ENCODE results near the gene GPR15.

Gene GPR15

DNA sequence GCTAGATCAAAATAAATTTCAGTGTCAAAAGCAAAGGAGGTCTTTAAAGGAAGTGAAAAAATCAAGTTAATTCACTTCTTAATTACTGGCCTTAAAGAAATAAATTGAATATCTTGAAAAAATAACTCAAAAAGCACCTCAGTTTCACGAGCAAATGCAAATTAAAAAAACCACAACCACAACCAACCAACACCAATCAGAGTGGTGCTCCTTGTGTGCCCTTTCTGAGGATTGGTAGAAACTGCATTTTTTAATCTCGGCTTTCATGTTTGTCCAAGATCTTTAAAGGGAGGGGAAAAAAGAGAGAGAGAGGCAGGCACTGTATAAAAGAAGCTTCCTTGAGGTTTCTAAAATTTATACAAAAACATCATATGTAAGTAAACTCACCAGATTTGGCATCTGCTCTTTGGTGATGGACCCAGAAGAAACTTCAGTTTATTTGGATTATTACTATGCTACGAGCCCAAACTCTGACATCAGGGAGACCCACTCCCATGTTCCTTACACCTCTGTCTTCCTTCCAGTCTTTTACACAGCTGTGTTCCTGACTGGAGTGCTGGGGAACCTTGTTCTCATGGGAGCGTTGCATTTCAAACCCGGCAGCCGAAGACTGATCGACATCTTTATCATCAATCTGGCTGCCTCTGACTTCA, at the start of gene GPR15:
GPR15 (plus strand) TSS at position 357 of the 653 bp plus-strand sequence; CDS start at position 413, 56 bp downstream.
- no peaks in the 10 kb centered on the region for H3K9me3 ChIP-seq (ENCODE audit: severe bottlenecking)
- no peak for DNase-seq
- TF ChIP-seq, protein P1, sequence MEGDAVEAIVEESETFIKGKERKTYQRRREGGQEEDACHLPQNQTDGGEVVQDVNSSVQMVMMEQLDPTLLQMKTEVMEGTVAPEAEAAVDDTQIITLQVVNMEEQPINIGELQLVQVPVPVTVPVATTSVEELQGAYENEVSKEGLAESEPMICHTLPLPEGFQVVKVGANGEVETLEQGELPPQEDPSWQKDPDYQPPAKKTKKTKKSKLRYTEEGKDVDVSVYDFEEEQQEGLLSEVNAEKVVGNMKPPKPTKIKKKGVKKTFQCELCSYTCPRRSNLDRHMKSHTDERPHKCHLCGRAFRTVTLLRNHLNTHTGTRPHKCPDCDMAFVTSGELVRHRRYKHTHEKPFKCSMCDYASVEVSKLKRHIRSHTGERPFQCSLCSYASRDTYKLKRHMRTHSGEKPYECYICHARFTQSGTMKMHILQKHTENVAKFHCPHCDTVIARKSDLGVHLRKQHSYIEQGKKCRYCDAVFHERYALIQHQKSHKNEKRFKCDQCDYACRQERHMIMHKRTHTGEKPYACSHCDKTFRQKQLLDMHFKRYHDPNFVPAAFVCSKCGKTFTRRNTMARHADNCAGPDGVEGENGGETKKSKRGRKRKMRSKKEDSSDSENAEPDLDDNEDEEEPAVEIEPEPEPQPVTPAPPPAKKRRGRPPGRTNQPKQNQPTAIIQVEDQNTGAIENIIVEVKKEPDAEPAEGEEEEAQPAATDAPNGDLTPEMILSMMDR (IDR thresholded peaks at IDR 0.05; ENCODE audit: low read depth, low read length) = no peak
- no peaks in the 10 kb centered on the region for H3K27me3 ChIP-seq (ENCODE audit: insufficient read depth, low read depth, severe bottlenecking)
- H3K36me3 ChIP-seq = no peaks in the 10 kb centered on the region
- H3K27ac ChIP-seq = no peak within 1 kb of the TSS
- no peak within 1 kb of the TSS for H3K4me3 ChIP-seq (ENCODE audit: low read depth, low read length)

DNA sequence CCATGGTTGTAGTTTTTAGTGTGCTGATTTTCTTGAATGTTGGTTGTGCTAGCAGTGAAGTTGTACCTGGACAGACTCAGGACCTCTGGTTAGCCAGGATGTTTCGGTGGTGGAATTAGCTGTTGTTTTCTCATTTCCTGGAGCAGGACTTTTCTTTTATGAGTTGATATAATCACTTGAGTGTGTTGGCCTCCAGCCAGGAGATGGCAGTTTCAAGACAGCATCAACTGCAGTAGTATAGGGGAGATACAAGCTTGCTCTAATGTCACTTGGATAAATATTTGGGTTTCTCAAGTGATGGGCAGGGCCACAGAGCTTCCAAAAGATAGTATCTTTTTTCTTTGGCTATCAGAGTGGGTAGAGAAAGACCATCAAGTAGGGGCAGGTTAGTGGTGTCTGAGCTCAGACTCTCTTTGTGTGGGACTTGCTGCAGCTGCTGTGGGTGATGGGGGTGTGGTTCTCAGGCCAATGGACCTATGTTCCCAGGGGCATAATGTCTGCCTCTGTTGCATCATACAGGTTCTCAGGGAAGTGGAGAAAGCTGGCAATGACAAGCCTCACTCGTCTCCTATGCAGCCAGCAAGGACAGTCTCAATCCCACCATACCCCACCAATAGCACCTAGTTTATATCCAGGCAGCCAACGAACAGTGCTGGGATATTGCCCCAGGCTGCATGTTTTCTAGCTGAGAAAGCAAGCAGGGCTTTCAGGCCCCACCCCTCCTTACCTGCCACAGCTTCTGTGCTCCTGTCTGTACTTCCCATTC, 48.9 kb upstream of the GPR15 start:
- Histone ChIP-seq H3K27me3 (ENCODE audit: insufficient read depth, low read depth, severe bottlenecking) (no peaks in the 10 kb centered on the region), H3K36me3 (no peaks in the 10 kb centered on the region), H3K9me3 (ENCODE audit: severe bottlenecking) (peaks cover 5% of the 10 kb centered on the region), H3K27ac (no peak overlapping the region), H3K4me3 (ENCODE audit: low read depth, low read length) (no peak overlapping the region)
- DNase-seq = no peak
- TF ChIP-seq, protein P1 (IDR thresholded peaks at IDR 0.05; ENCODE audit: low read depth, low read length) = no peak

DNA sequence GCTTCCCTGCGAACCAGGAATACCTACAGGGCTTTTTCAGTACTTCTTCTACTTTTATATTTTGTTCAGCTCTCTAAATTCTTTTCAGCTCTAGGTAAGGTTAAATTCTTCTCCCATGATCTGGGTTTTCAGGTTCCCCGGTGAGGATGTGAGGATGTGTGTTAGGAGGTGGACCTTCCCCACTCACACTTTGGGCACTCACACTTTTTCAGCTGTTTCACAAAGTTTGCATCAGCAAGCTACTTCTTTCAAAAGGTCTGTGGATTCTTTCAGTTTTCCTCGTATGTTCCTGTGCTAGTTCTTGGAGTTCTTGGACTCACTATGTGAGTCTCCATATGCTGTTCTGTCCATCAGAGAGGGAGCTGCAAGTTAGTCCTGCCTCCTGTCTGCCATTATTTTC, 48.2 kb upstream of the GPR15 start:
- H3K36me3 ChIP-seq = no peaks in the 10 kb centered on the region
- H3K9me3 ChIP-seq (ENCODE audit: severe bottlenecking) = no peaks in the 10 kb centered on the region

DNA sequence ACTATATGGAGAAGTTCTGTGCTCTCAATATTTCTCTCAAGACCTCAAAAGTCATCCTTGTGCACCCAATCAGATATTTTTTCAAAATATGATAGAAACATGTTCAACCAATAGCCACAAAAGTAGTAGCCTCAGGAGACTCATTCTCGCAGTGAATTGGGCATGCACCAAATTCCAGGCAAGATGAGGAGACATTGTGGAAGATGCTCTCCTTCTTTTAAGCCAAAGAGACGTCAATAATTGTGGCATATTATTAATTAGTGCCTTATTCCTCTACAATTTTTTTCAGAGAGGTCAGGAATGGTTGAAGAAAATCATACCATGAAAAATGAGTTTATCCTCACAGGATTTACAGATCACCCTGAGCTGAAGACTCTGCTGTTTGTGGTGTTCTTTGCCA, 34.4 kb upstream of the GPR15 start, which contains the start of gene OR5K2:
OR5K2 (plus strand) TSS at position 301 of the 400 bp plus-strand sequence; CDS start at position 301, 0 bp downstream.
- TF ChIP-seq, protein P1 (IDR thresholded peaks at IDR 0.05; ENCODE audit: low read depth, low read length) = no peak
- Histone ChIP-seq H3K27me3 (ENCODE audit: insufficient read depth, low read depth, severe bottlenecking) (no peaks in the 10 kb centered on the region), H3K27ac (no peak within 1 kb of the TSS), H3K4me3 (ENCODE audit: low read depth, low read length) (no peak within 1 kb of the TSS), H3K9me3 (ENCODE audit: severe bottlenecking) (no peaks in the 10 kb centered on the region), H3K36me3 (no peaks in the 10 kb centered on the region)
- DNase-seq = no peak

More for the DNA sequence above, 48.2 kb upstream of the GPR15 start:
- Histone ChIP-seq H3K4me3 (ENCODE audit: low read depth, low read length) (no peak overlapping the region), H3K27me3 (ENCODE audit: insufficient read depth, low read depth, severe bottlenecking) (no peaks in the 10 kb centered on the region), H3K27ac (no peak overlapping the region)
- DNase-seq = no peak
- TF ChIP-seq, protein P1 (IDR thresholded peaks at IDR 0.05; ENCODE audit: low read depth, low read length) = no peak

DNA sequence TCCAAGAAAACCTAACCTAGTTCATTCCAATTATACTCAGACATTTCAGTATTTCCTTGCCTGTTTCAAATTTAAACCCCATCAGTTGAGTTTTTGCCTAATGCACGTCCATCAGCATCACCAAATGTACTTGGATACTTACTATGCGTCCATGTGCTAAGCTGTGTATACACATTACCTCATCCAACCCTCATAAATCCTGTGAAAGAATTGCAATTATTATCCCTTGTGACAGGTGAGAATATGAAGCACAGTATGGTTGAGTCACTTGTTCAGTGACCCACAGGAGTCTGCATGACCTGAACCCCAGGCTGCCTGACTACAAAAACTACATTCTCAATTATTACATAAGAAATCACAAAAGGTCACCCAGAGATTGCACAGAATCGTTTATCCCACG, 31.8 kb upstream of the GPR15 start:
- Histone ChIP-seq H3K27ac (no peak overlapping the region), H3K27me3 (ENCODE audit: insufficient read depth, low read depth, severe bottlenecking) (no peaks in the 10 kb centered on the region), H3K36me3 (no peaks in the 10 kb centered on the region), H3K9me3 (ENCODE audit: severe bottlenecking) (no peaks in the 10 kb centered on the region), H3K4me3 (ENCODE audit: low read depth, low read length) (no peak overlapping the region)
- TF ChIP-seq, protein P1 (IDR thresholded peaks at IDR 0.05; ENCODE audit: low read depth, low read length) = no peak
- no peak for DNase-seq

All from WERI-Rb-1 (cell line).